Pancreas (tissue), 10 donors: ENCODE measurements around the gene LANCL2. TPM values are rescaled to one million over a fixed set of nuclear protein-coding genes. Genes with fewer than 3 reads are reported as not detected.

Source experiments
- ATAC-seq, 4 donors: fragments of 200-7000 bp; cut with Tn5 transposase; one replicate each; pipeline versions ENCODE4 v1.8.0 to v1.9.1; 2020; ENCODE audit warnings: mild to moderate bottlenecking in 4 of 4, moderate library complexity in 4 of 4
- DNase-seq, 6 donors: peaks; one replicate each; pipeline ENCODE4 v3.0.0-alpha.2; 2020
- FAIRE-seq: peaks from 2 replicates; lab custom pipeline; 2012; peaks lifted over from hg19 to GRCh38; lab: Jason Lieb, UNC
- H3K27ac ChIP-seq, 4 donors: fragments of 200-600 bp; sonication (generic); 1 replicate in 3 of 4; 2 replicates in 1 of 4; pipeline versions ENCODE4 v1.5.0 to v1.8.0; 2020
- H3K27me3 ChIP-seq, 4 donors: fragments of 200-600 bp; one replicate each; pipeline ENCODE4 v1.8.0; 2021
- H3K36me3 ChIP-seq, 3 donors: fragments of 200-600 bp; sonication (generic) in 1 of 3; one replicate each; pipeline versions ENCODE4 v1.5.0 to v1.8.0; 2020 to 2021
- H3K4me1 ChIP-seq, 3 donors: fragments of 200-600 bp; one replicate each; pipeline ENCODE4 v1.8.0; 2021
- H3K4me3 ChIP-seq, 4 donors: fragments of 200-600 bp; sonication (generic) in 2 of 4; one replicate each; pipeline versions ENCODE4 v1.5.0 to v1.8.0; 2020 to 2021
- H3K9me3 ChIP-seq, 4 donors: fragments of 200-600 bp; one replicate each; pipeline ENCODE4 v1.8.0; 2021
- WGBS, 2 donors: extraction: QIAGEN DNeasy Blood & Tissue Kit; methylation state at CpG; one replicate each; pipeline ENCODE4 v1.1.7; 2013; 5-methylcytosine and 5-hydroxymethylcytosine counted together
- intact Hi-C, 3 donors: fragments of 100-400 bp; cut with DNase I; formaldehyde crosslinking; loops; one replicate each; pipeline versions ENCODE4 v1.11.1 to v1.14.2; 2022
- polyA plus RNA-seq, 2 donors: library from polyadenylated mRNA; stranded (reverse); fragments of 200-250 nt; gene quantifications; one replicate each; pipeline ENCODE4 v1.2.3, GENCODE V29; 2013
- total RNA-seq, 6 donors: library from RNA; stranded (reverse); fragmentation: NEBNext Ultra II Directional in 4 of 6; extraction: Animal tissue kit (Norgen Biotek cat#: 25700) in 4 of 6; gene quantifications; one replicate each; pipeline versions ENCODE4 v1.2.1 to v1.2.4, GENCODE V29; 2021 to 2023
- TF ChIP-seq, protein P1 (sequence below), 4 donors: fragments of 200-600 bp; sonication (generic) in 3 of 4; IDR thresholded peaks; one replicate each; pipeline versions ENCODE4 v1.5.0 to v1.8.0; 2021; ENCODE audit warnings: antibody characterized with exemption in 4 of 4
- donor health status: healthy with polysubstance abuse.
- donor health status: DM: no; HTN: no; CAD: no; lungs with moderate emphysema.
- donor health status: DM: no; HTN: no; CAD: no.
- donor health status: control.
- donor health status: control.
- donor health status: Bipolar disorder and iron deficiency.
- donor health status: DM: yes; HTN: yes; CAD: no.
- donor health status: DM: no; HTN: no; CAD: no.
- donor health status: DM: no; HTN: no; CAD: no.
- donor health status: DM: yes; HTN: yes; CAD: no.

The LANCL2 gene
- total and polyA plus RNA-seq, 8 donors, result 4.6 to 8.5 (median 6.3) TPM

DNA sequence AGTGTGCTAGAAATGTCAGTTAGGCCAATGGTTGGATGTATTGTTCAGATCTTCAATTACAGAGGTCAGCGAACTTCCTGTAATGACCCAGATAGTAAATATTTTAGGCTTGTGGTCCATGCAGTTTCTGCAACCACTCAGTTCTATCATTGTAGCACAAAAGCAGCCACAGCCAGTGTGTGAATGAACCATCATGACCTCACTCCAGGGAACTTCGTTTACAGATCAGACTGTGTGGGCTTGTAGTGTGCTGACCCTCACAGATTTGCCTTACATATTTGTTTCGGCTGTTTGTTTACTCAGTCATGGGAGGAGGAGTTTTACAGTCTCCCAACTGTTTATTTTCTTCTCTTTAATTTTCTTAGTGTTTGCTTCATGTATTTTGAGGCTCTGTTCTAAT, 55.4 kb downstream of the LANCL2 start:
- FAIRE-seq, result no peak
- Histone ChIP-seq H3K4me1 (no peaks in the 10 kb centered on the region), H3K36me3 (peaks cover 0 to 2% (median 0%) of the 10 kb centered on the region in 3 donors), H3K27ac (no peak overlapping the region), H3K27me3 (no peaks in the 10 kb centered on the region), H3K4me3 (no peak overlapping the region), H3K9me3 (no peaks in the 10 kb centered on the region)
- intact Hi-C loops, result loop anchor here in 2 of 3 donors (5.0 to 10.0 kb wide), 2 partner anchors 133 to 174 kb away; no protein-coding TSS in a partner anchor
- ATAC-seq, result no peak
- TF ChIP-seq, protein P1, sequence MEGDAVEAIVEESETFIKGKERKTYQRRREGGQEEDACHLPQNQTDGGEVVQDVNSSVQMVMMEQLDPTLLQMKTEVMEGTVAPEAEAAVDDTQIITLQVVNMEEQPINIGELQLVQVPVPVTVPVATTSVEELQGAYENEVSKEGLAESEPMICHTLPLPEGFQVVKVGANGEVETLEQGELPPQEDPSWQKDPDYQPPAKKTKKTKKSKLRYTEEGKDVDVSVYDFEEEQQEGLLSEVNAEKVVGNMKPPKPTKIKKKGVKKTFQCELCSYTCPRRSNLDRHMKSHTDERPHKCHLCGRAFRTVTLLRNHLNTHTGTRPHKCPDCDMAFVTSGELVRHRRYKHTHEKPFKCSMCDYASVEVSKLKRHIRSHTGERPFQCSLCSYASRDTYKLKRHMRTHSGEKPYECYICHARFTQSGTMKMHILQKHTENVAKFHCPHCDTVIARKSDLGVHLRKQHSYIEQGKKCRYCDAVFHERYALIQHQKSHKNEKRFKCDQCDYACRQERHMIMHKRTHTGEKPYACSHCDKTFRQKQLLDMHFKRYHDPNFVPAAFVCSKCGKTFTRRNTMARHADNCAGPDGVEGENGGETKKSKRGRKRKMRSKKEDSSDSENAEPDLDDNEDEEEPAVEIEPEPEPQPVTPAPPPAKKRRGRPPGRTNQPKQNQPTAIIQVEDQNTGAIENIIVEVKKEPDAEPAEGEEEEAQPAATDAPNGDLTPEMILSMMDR (IDR thresholded peaks at IDR 0.05), result no peak
- DNase-seq, result no peak
- 46 to 47% methylated on average over 3 of the region's 3 CpGs for WGBS, 2 donors

DNA sequence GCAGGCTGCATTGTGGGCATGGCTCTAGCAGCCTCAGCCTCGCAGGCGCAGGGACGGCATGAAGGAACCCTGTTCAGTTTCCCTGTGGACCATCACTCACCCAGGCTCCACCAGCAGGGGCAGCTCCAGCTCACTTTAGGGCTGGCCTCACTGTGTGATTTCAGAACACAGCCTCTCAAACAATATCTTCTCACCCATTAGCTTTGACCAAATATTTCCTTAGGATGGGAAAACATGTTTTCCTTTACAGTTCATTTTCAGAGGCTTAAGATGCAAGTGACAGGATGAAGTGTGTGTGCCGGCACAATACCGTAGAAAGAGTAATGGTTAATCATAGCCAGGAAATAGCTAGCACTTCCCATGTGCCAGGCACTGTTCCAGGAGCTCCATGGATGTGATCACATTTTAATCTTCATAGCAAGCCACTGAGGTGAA, 58.2 kb downstream of the LANCL2 start:
- no peaks in the 10 kb centered on the region for H3K27me3 ChIP-seq
- H3K9me3 ChIP-seq, result no peaks in the 10 kb centered on the region
- intact Hi-C loops, result loop anchor here in 2 of 3 donors (5.0 to 10.0 kb wide), 2 partner anchors 136 to 172 kb away; no protein-coding TSS in a partner anchor
- peaks cover 0 to 8% (median 0%) of the 10 kb centered on the region in 3 donors for H3K36me3 ChIP-seq
- FAIRE-seq (no peak), DNase-seq (no peak), ATAC-seq (no peak)
- TF ChIP-seq, protein P1 (IDR thresholded peaks at IDR 0.05), result no peak
- no peaks in the 10 kb centered on the region for H3K4me1 ChIP-seq
- 76 to 81% methylated on average over 5 of the region's 5 CpGs for WGBS, 2 donors
- no peak overlapping the region for H3K27ac ChIP-seq
- H3K4me3 ChIP-seq, result no peak overlapping the region

DNA sequence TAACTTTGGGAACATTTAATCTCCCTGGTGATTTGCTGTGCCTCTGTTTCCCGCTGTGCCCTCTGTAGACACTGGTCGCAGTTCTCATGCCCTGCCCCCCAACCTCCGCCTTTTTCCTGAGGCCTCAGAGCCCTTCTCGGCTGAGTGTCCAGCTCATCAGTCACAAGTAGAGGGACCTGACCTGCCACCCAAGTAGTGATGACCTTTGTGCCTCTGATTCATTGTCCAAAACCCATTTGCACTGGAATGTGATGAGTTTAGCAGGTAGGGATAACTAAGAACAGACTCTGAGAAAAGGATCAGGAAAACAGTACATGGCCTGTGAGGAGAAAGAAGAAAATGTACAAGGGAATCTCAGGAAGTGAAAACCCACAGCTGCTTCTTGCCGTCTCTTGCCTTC, 58.8 kb downstream of the LANCL2 start:
- TF ChIP-seq, protein P1 (IDR thresholded peaks at IDR 0.05), result no peak
- no peak overlapping the region for H3K4me3 ChIP-seq
- H3K27ac ChIP-seq, result no peak overlapping the region
- no peak for ATAC-seq
- H3K9me3 ChIP-seq, result no peaks in the 10 kb centered on the region
- no peaks in the 10 kb centered on the region for H3K27me3 ChIP-seq
- 83 to 90% methylated on average over 5 of the region's 5 CpGs for WGBS, 2 donors
- no peaks in the 10 kb centered on the region for H3K4me1 ChIP-seq
- no peak for DNase-seq
- FAIRE-seq, result no peak
- peaks cover 0 to 8% (median 0%) of the 10 kb centered on the region in 3 donors for H3K36me3 ChIP-seq
- intact Hi-C loops, result loop anchor here in 2 of 3 donors (5.0 to 10.0 kb wide), 2 partner anchors 137 to 171 kb away; no protein-coding TSS in a partner anchor

DNA sequence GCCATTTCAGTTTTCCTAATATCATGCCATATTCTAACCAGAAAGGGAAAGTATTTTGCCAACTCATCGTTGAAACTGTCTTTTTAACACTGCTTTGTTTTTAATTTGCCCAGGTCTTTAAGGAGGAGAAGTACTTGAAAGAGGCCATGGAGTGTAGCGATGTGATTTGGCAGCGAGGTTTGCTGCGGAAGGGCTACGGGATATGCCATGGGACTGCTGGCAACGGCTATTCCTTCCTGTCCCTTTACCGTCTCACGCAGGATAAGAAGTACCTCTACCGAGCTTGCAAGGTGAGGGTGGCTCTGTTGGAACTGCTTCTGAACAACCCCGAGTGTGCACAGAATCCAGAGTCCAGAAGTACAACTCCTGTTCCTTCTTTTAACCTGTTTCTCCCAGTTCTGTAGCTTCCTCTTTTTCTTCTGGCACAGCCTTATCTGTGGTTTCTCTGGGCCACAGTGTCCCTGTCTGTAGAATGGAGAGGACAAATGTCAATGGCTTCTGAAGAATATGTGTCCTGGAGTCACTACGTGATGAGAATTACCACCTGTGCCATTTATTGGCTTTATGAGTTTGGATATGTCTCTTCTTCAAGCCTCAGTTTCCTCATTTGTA, 60.1 kb downstream of the LANCL2 start:
- no peak for ATAC-seq
- Histone ChIP-seq H3K4me3 (no peak overlapping the region), H3K36me3 (peaks cover 0 to 8% (median 0%) of the 10 kb centered on the region in 3 donors), H3K27ac (no peak overlapping the region), H3K27me3 (no peaks in the 10 kb centered on the region), H3K4me1 (peaks cover 0 to 7% (median 0%) of the 10 kb centered on the region in 3 donors), H3K9me3 (no peaks in the 10 kb centered on the region)
- FAIRE-seq, result no peak
- WGBS, 2 donors, result 88 to 94% methylated on average over 11 of the region's 11 CpGs
- no peak for DNase-seq
- TF ChIP-seq, protein P1 (IDR thresholded peaks at IDR 0.05), result no peak
- intact Hi-C loops, result loop anchor here in 1 of 3 donors (10.0 kb wide), 1 partner anchor 170 kb away; no protein-coding TSS in a partner anchor

DNA sequence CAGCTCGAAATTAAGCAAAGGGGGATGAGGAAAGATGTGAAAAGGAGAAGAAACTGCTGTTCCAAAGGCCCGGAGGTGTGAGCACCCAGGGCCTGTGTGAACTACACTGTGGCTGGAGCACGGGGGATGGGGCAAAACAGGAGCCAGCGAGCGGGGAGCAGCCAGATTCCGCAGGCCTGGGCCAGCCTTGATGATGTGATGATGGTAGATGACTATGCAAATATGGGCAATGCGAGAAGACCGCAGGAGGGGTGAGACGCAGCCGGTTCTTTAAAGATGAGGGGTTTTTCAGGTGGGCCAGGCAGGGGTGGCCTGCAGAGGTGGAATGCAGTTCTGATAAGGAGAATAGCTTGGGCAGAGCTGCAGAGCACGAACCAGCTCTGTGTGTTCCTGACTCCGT, 61.5 kb downstream of the LANCL2 start:
- Histone ChIP-seq H3K4me1 (peaks cover 0 to 12% (median 0%) of the 10 kb centered on the region in 3 donors), H3K9me3 (no peaks in the 10 kb centered on the region), H3K4me3 (no peak overlapping the region), H3K27me3 (no peaks in the 10 kb centered on the region), H3K36me3 (peaks cover 0 to 8% (median 0%) of the 10 kb centered on the region in 3 donors), H3K27ac (no peak overlapping the region)
- DNase-seq (no peak), ATAC-seq (no peak), FAIRE-seq (no peak)
- intact Hi-C loops, result loop anchor here in 1 of 3 donors (10.0 kb wide), 1 partner anchor 168 kb away; no protein-coding TSS in a partner anchor
- TF ChIP-seq, protein P1 (IDR thresholded peaks at IDR 0.05), result no peak
- WGBS, 2 donors, result 83 to 84% methylated on average over 12 of the region's 12 CpGs
